A673 (cell line): ENCODE data around the gene SVOP. TPM values are rescaled to one million over a fixed set of nuclear protein-coding genes. Genes with fewer than 3 reads are reported as not detected.

ENCODE experiments used
- BruUV-seq: library from RNA; stranded (reverse); fragments of 400-500 nt; replicated peaks from 2 replicates; lab custom pipeline; 2021; lab: Mats Ljungman, UMichigan
- CTCF ChIA-PET: fragments of 300-600 bp; sonication (Branson Sonifier 250); formaldehyde crosslinking; loops from one replicate; lab custom pipeline; 2022; ENCODE audit warnings: antibody characterized with exemption; lab: Charles Lee
- POLR2A ChIA-PET: fragments of 300-600 bp; sonication (Branson Sonifier 250); formaldehyde crosslinking; loops from one replicate; lab custom pipeline; 2022; ENCODE audit warnings: antibody characterized with exemption; ENCODE audit not compliant: low non-redundant PET; lab: Charles Lee
- DNase-seq: peaks from one replicate; pipeline ENCODE4 v3.0.0-alpha.2; 2015; ENCODE audit warnings: low spot score
- H3K27ac ChIP-seq: fragments of 200-600 bp; sonication (generic); 2 replicates; pipeline ENCODE4 v1.5.1; 2016; ENCODE audit warnings: mixed run types, low read depth, mild to moderate bottlenecking, mixed read lengths, antibody characterized with exemption, low read length; ENCODE audit not compliant: poor library complexity, severe bottlenecking
- H3K27me3 ChIP-seq: fragments of 200-600 bp; sonication (generic); replicated peaks from 2 replicates; pipeline ENCODE4 v1.6.1; 2017; ENCODE audit warnings: mixed run types, low read depth, mild to moderate bottlenecking, mixed read lengths, antibody characterized with exemption, low read length; ENCODE audit not compliant: insufficient read depth, poor library complexity
- H3K36me3 ChIP-seq: fragments of 200-600 bp; sonication (generic); 2 replicates; pipeline ENCODE4 v1.6.1; 2016; ENCODE audit warnings: mixed run types, mild to moderate bottlenecking, mixed read lengths, antibody characterized with exemption, low read length; ENCODE audit not compliant: insufficient read depth, poor library complexity, severe bottlenecking
- H3K4me1 ChIP-seq: fragments of 200-600 bp; sonication (generic); 2 replicates; pipeline ENCODE4 v1.6.1; 2017; ENCODE audit warnings: mixed run types, mild to moderate bottlenecking, mixed read lengths, antibody characterized with exemption, low read length; ENCODE audit not compliant: insufficient read depth, poor library complexity, severe bottlenecking
- H3K4me3 ChIP-seq: fragments of 200-600 bp; sonication (generic); 2 replicates; pipeline ENCODE4 v1.5.1; 2016; ENCODE audit warnings: low read depth, mixed run types, mild to moderate bottlenecking, mixed read lengths, low read length; ENCODE audit not compliant: poor library complexity, severe bottlenecking
- H3K9me3 ChIP-seq: fragments of 200-600 bp; sonication (generic); 2 replicates; pipeline ENCODE4 v1.6.1; 2016; ENCODE audit warnings: mixed run types, low read depth, mild to moderate bottlenecking, mixed read lengths, antibody characterized with exemption, low read length; ENCODE audit not compliant: poor library complexity, severe bottlenecking
- EZH2 ChIP-seq: fragments of 200-600 bp; sonication (generic); IDR thresholded peaks from 2 replicates; pipeline ENCODE4 v1.6.1; 2017; ENCODE audit warnings: borderline replicate concordance, low read depth, mild to moderate bottlenecking, mixed read lengths, antibody characterized with exemption, low read length; ENCODE audit not compliant: poor library complexity, severe bottlenecking
- intact Hi-C: fragments of 100-400 bp; cut with micrococcal nuclease; formaldehyde crosslinking; loops from one replicate; pipeline ENCODE4 v1.10.0; 2022; ENCODE audit not compliant: unreplicated experiment
- total RNA-seq: library from RNA; stranded (reverse); gene quantifications from 2 replicates; pipeline ENCODE4 v1.2.3, GENCODE V29; 2021
- TF ChIP-seq, protein P1 (sequence below): fragments of 300-800, 200-600 bp; sonication (generic); conservative IDR thresholded peaks from 2 replicates; pipeline ENCODE4 v1.5.1; 2017; ENCODE audit warnings: low read depth, mild to moderate bottlenecking, antibody characterized with exemption, low read length, moderate library complexity, mixed read lengths

The SVOP gene
- total RNA-seq, 1 experiment from 2014 or later: not detected

- no peak overlapping the region for H3K4me3 ChIP-seq
- no peaks in the 10 kb centered on the region for H3K36me3 ChIP-seq
- no peaks in the 10 kb centered on the region for H3K9me3 ChIP-seq
- no peak overlapping the region for H3K27ac ChIP-seq
- no peak for DNase-seq
- no peak for TF ChIP-seq EZH2
- TF ChIP-seq, protein P1, sequence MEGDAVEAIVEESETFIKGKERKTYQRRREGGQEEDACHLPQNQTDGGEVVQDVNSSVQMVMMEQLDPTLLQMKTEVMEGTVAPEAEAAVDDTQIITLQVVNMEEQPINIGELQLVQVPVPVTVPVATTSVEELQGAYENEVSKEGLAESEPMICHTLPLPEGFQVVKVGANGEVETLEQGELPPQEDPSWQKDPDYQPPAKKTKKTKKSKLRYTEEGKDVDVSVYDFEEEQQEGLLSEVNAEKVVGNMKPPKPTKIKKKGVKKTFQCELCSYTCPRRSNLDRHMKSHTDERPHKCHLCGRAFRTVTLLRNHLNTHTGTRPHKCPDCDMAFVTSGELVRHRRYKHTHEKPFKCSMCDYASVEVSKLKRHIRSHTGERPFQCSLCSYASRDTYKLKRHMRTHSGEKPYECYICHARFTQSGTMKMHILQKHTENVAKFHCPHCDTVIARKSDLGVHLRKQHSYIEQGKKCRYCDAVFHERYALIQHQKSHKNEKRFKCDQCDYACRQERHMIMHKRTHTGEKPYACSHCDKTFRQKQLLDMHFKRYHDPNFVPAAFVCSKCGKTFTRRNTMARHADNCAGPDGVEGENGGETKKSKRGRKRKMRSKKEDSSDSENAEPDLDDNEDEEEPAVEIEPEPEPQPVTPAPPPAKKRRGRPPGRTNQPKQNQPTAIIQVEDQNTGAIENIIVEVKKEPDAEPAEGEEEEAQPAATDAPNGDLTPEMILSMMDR: no peak
- no peaks in the 10 kb centered on the region for H3K27me3 ChIP-seq
- no peaks in the 10 kb centered on the region for H3K4me1 ChIP-seq
- BruUV-seq: no TSS peak
- intact Hi-C loops: no loop called here
- ChIA-PET CTCF (interaction anchor here (0.6 kb wide), 1 partner anchor 926 kb away, joined by 7 read pairs; no protein-coding TSS in a partner anchor), POLR2A (no interaction called here)
Observed at GRCh38 chr12:108969622-108970021, 51.2 kb downstream of the SVOP start.

GRCh38 chr12:108967869-108968540 lies 52.9 kb downstream of the SVOP start:
- no peak for TF ChIP-seq EZH2
- TF ChIP-seq, protein P1: peak; percentile 62
- Histone ChIP-seq H3K36me3 (no peaks in the 10 kb centered on the region), H3K4me1 (no peaks in the 10 kb centered on the region), H3K9me3 (no peaks in the 10 kb centered on the region), H3K4me3 (no peak overlapping the region), H3K27me3 (no peaks in the 10 kb centered on the region), H3K27ac (no peak overlapping the region)
- BruUV-seq: no TSS peak
- intact Hi-C loops: no loop called here
- CTCF ChIA-PET: no interaction called here
- peak; percentile 25 for DNase-seq
- POLR2A ChIA-PET: no interaction called here

DNA sequence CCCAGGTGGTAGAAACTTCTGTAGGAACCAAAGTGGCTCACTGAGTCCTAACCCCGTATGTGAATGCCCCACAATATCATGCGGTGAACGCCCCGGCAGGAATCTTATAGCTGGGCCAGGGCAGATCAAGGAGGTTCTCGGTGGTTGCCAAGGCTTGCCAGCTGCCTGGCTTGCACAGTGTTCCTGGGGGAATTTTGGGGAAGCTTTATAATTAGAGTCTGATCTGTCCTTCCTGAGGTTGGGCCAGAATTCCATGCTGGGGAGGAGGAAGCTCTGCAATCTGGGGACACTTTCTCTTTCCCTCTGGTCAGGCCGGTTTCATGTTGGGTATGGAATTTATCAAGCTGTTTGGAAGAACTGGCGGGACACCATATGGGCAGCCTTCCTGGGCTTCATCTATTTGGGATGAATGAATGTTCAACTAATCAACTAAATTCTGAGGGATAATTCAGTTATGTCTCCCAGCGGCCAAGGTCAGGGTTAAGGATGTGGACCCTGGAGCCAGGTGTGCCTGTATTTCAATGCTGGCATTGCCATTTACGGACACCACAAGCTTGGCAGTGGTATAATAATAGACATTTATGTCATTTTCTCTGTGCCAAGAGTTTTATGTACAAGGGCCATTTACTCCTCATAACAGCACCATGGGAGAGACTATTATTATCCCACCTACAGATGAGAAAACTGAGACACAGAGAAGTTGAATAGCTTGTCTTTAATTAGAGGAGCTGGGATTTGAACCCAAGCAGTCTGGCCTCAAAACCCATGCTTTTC lies 54.3 kb downstream of the SVOP start:
- TF ChIP-seq, protein P1: no peak
- no peak overlapping the region for H3K27ac ChIP-seq
- H3K4me1 ChIP-seq: no peaks in the 10 kb centered on the region
- no peaks in the 10 kb centered on the region for H3K27me3 ChIP-seq
- intact Hi-C loops: no loop called here
- DNase-seq: no peak
- H3K36me3 ChIP-seq: no peaks in the 10 kb centered on the region
- BruUV-seq: no TSS peak
- H3K4me3 ChIP-seq: no peak overlapping the region
- ChIA-PET POLR2A (no interaction called here), CTCF (no interaction called here)
- H3K9me3 ChIP-seq: no peaks in the 10 kb centered on the region
